ENCODE measurements around the gene EBNA1BP2.
"Not testable (repeated sequence)": the region's sequence is repeated elsewhere in the genome, so short reads cannot be mapped to it uniquely, and the experiment has no call there.

The EBNA1BP2 gene

GRCh38 chr1:43217747-43218146, 45.7 kb upstream of the EBNA1BP2 start:
- Histone ChIP-seq H2BK12ac (ENCODE audit: low read length in 2 of 2) (no peak overlapping the region), H2BK15ac (ENCODE audit: low read depth, poor library complexity, severe bottlenecking) (no peak overlapping the region), H3K9ac (ENCODE audit: low read length) (no peak overlapping the region), H3K23ac (ENCODE audit: low read length in 2 of 2) (no peak overlapping the region), H3K14ac (ENCODE audit: low read length in 2 of 2) (no peak overlapping the region), H2BK5ac (ENCODE audit: low read depth, low read length, poor library complexity, severe bottlenecking) (no peak overlapping the region), H4K91ac (ENCODE audit: low read length) (no peak overlapping the region), H2BK120ac (ENCODE audit: low read depth, low read length) (no peak overlapping the region), H2AK5ac (ENCODE audit: low read length, severe bottlenecking) (no peak overlapping the region), H3K27ac (ENCODE audit: low read length, poor library complexity, severe bottlenecking) (no peak overlapping the region), H2AFZ (ENCODE audit: low read depth, low read length) (no peak overlapping the region), H3K9me3 (ENCODE audit: control insufficient read depth, low read length) (no peaks in the 10 kb centered on the region), H3K79me1 (replicated peaks; ENCODE audit: low read length, poor library complexity, severe bottlenecking) (no peaks in the 10 kb centered on the region), H3K36me3 (ENCODE audit: control insufficient read depth in 1 of 2, insufficient read depth in 2 of 2, low read depth in 1 of 2, low read length in 2 of 2) (no peaks in the 10 kb centered on the region), H4K8ac (ENCODE audit: low read length) (no peak overlapping the region), H3K4ac (ENCODE audit: low read depth in 1 of 2, low read length in 2 of 2) (no peak overlapping the region), H3K18ac (ENCODE audit: low read depth in 1 of 2, low read length in 2 of 2) (no peak overlapping the region), H3K4me3 (ENCODE audit: insufficient read depth in 1 of 2, low read depth in 1 of 2, low read length in 2 of 2) (no peak overlapping the region), H3K4me2 (ENCODE audit: low read length, poor library complexity, severe bottlenecking) (no peak overlapping the region), H3K4me1 (ENCODE audit: control insufficient read depth, insufficient read depth, low read depth, low read length) (peaks cover 3% of the 10 kb centered on the region), H3K27me3 (ENCODE audit: control insufficient read depth in 1 of 2, insufficient read depth in 1 of 2, low read length in 2 of 2) (peaks cover 0 to 4% of the 10 kb centered on the region in 2 experiments)
- 95% methylated on average over 10 of the region's 10 CpGs for WGBS
- DNase-seq = no peak

- Histone ChIP-seq H3K79me1 (replicated peaks; ENCODE audit: low read length, poor library complexity, severe bottlenecking) (no peaks in the 10 kb centered on the region), H3K4me2 (ENCODE audit: low read length, poor library complexity, severe bottlenecking) (no peak overlapping the region), H3K23ac (ENCODE audit: low read length in 2 of 2) (no peak overlapping the region), H3K9ac (ENCODE audit: low read length) (no peak overlapping the region), H2AFZ (ENCODE audit: low read depth, low read length) (no peak overlapping the region), H2AK5ac (ENCODE audit: low read length, severe bottlenecking) (no peak overlapping the region), H4K8ac (ENCODE audit: low read length) (no peak overlapping the region), H2BK120ac (ENCODE audit: low read depth, low read length) (no peak overlapping the region), H3K4ac (ENCODE audit: low read depth in 1 of 2, low read length in 2 of 2) (no peak overlapping the region), H3K27ac (ENCODE audit: low read length, poor library complexity, severe bottlenecking) (no peak overlapping the region), H4K91ac (ENCODE audit: low read length) (no peak overlapping the region), H3K27me3 (ENCODE audit: control insufficient read depth in 1 of 2, insufficient read depth in 1 of 2, low read length in 2 of 2) (peaks cover 0 to 3% of the 10 kb centered on the region in 2 experiments), H3K4me1 (ENCODE audit: control insufficient read depth, insufficient read depth, low read depth, low read length) (peaks cover 3% of the 10 kb centered on the region), H2BK12ac (ENCODE audit: low read length in 2 of 2) (no peak overlapping the region), H2BK5ac (ENCODE audit: low read depth, low read length, poor library complexity, severe bottlenecking) (no peak overlapping the region), H3K18ac (ENCODE audit: low read depth in 1 of 2, low read length in 2 of 2) (no peak overlapping the region), H3K36me3 (ENCODE audit: control insufficient read depth in 1 of 2, insufficient read depth in 2 of 2, low read depth in 1 of 2, low read length in 2 of 2) (no peaks in the 10 kb centered on the region), H2BK15ac (ENCODE audit: low read depth, poor library complexity, severe bottlenecking) (no peak overlapping the region), H3K9me3 (ENCODE audit: control insufficient read depth, low read length) (no peaks in the 10 kb centered on the region), H3K14ac (ENCODE audit: low read length in 2 of 2) (no peak overlapping the region), H3K4me3 (ENCODE audit: insufficient read depth in 1 of 2, low read depth in 1 of 2, low read length in 2 of 2) (no peak overlapping the region)
- 86% methylated on average over 7 of the region's 7 CpGs for WGBS
- DNase-seq = no peak
Measured at GRCh38 chr1:43214501-43215444, 42.7 kb upstream of the EBNA1BP2 start.

- WGBS = 100% methylated on average over 6 of the region's 8 CpGs
Measured at GRCh38 chr1:43208277-43208676, 36.2 kb upstream of the EBNA1BP2 start.

GRCh38 chr1:43207229-43207853, 35.3 kb upstream of the EBNA1BP2 start:
- peak; percentile 92 for DNase-seq
- Histone ChIP-seq H3K27me3 (ENCODE audit: control insufficient read depth in 1 of 2, insufficient read depth in 1 of 2, low read length in 2 of 2) (no peaks in the 10 kb centered on the region), H4K91ac (ENCODE audit: low read length) (peak overlapping the region; percentile 98), H3K4ac (ENCODE audit: low read depth in 1 of 2, low read length in 2 of 2) (peak overlapping the region; percentile 83 to 94), H2BK120ac (ENCODE audit: low read depth, low read length) (peak overlapping the region; percentile 69), H2BK15ac (ENCODE audit: low read depth, poor library complexity, severe bottlenecking) (no peak overlapping the region), H2BK12ac (ENCODE audit: low read length in 2 of 2) (peak overlapping the region; percentile 71 to 82), H3K79me1 (replicated peaks; ENCODE audit: low read length, poor library complexity, severe bottlenecking) (no peaks in the 10 kb centered on the region), H2AFZ (ENCODE audit: low read depth, low read length) (peak overlapping the region; percentile 48), H3K36me3 (ENCODE audit: control insufficient read depth in 1 of 2, insufficient read depth in 2 of 2, low read depth in 1 of 2, low read length in 2 of 2) (no peaks in the 10 kb centered on the region), H2BK5ac (ENCODE audit: low read depth, low read length, poor library complexity, severe bottlenecking) (peak overlapping the region; percentile 90), H3K18ac (ENCODE audit: low read depth in 1 of 2, low read length in 2 of 2) (peak overlapping the region; percentile 48 to 94), H3K14ac (ENCODE audit: low read length in 2 of 2) (peak overlapping the region in 1 of 2 experiments; percentile 83), H3K9me3 (ENCODE audit: control insufficient read depth, low read length) (no peaks in the 10 kb centered on the region), H4K8ac (ENCODE audit: low read length) (peak overlapping the region; percentile 99), H3K4me3 (ENCODE audit: insufficient read depth in 1 of 2, low read depth in 1 of 2, low read length in 2 of 2) (peak overlapping the region in 1 of 2 experiments; percentile 17), H3K27ac (ENCODE audit: low read length, poor library complexity, severe bottlenecking) (peak overlapping the region; percentile 100), H3K23ac (ENCODE audit: low read length in 2 of 2) (peak overlapping the region in 1 of 2 experiments; percentile 51), H3K4me1 (ENCODE audit: control insufficient read depth, insufficient read depth, low read depth, low read length) (peaks cover 19% of the 10 kb centered on the region), H3K4me2 (ENCODE audit: low read length, poor library complexity, severe bottlenecking) (peak overlapping the region; percentile 18), H3K9ac (ENCODE audit: low read length) (peak overlapping the region; percentile 64), H2AK5ac (ENCODE audit: low read length, severe bottlenecking) (peak overlapping the region; percentile 94)
- WGBS = 10% methylated on average over 11 of the region's 12 CpGs

More at GRCh38 chr1:43208277-43208676, 36.2 kb upstream of the EBNA1BP2 start:
- H3K9me3 ChIP-seq (ENCODE audit: control insufficient read depth, low read length); H3K4ac ChIP-seq (ENCODE audit: low read depth in 1 of 2, low read length in 2 of 2); H2BK5ac ChIP-seq (ENCODE audit: low read depth, low read length, poor library complexity, severe bottlenecking); H2BK15ac ChIP-seq (ENCODE audit: low read depth, poor library complexity, severe bottlenecking); H3K27ac ChIP-seq (ENCODE audit: low read length, poor library complexity, severe bottlenecking); H2AK5ac ChIP-seq (ENCODE audit: low read length, severe bottlenecking); DNase-seq; H3K18ac ChIP-seq (ENCODE audit: low read depth in 1 of 2, low read length in 2 of 2); H3K9ac ChIP-seq (ENCODE audit: low read length); H2BK120ac ChIP-seq (ENCODE audit: low read depth, low read length); H3K79me1 ChIP-seq (replicated peaks; ENCODE audit: low read length, poor library complexity, severe bottlenecking); H3K4me3 ChIP-seq (ENCODE audit: insufficient read depth in 1 of 2, low read depth in 1 of 2, low read length in 2 of 2); H3K14ac ChIP-seq (ENCODE audit: low read length in 2 of 2); H2AFZ ChIP-seq (ENCODE audit: low read depth, low read length); H3K27me3 ChIP-seq (ENCODE audit: control insufficient read depth in 1 of 2, insufficient read depth in 1 of 2, low read length in 2 of 2); H3K4me2 ChIP-seq (ENCODE audit: low read length, poor library complexity, severe bottlenecking); H3K36me3 ChIP-seq (ENCODE audit: control insufficient read depth in 1 of 2, insufficient read depth in 2 of 2, low read depth in 1 of 2, low read length in 2 of 2); H3K23ac ChIP-seq (ENCODE audit: low read length in 2 of 2); H2BK12ac ChIP-seq (ENCODE audit: low read length in 2 of 2); H4K91ac ChIP-seq (ENCODE audit: low read length); H4K8ac ChIP-seq (ENCODE audit: low read length): not testable (repeated sequence)
- peaks cover 19% of the 10 kb centered on the region for H3K4me1 ChIP-seq (ENCODE audit: control insufficient read depth, insufficient read depth, low read depth, low read length)
